HCT116 (cell line): ENCODE results near the gene PIP4K2B. TPM values are rescaled to one million over a fixed set of nuclear protein-coding genes. Genes with fewer than 3 reads are reported as not detected.

Source experiments
- ATAC-seq: fragments of 200-7000 bp; cut with Tn5 transposase; 2 replicates; pipeline ENCODE4 v1.9.1; 2020; ENCODE audit warnings: mild to moderate bottlenecking, moderate library complexity
- BruUV-seq: library from RNA; stranded (reverse); fragments of 400-500 nt; replicated peaks from 2 replicates; lab custom pipeline; 2021; lab: Mats Ljungman, UMichigan
- CTCF ChIA-PET: fragments of 300-600 bp; sonication (Branson Sonifier 250); formaldehyde crosslinking; loops from one replicate; lab custom pipeline; 2021; ENCODE audit warnings: antibody characterized with exemption; lab: Charles Lee
- POLR2A ChIA-PET: fragments of 300-600, 350-600 bp; sonication (Branson Sonifier 250); formaldehyde crosslinking; loops from one replicate; lab custom pipeline; 2021; ENCODE audit warnings: antibody characterized with exemption; lab: Charles Lee
- RAD21 ChIA-PET, 2 experiments: fragments of 300-600 bp; sonication (Branson Sonifier 250); formaldehyde crosslinking; loops; one replicate each; lab custom pipeline; 2023; ENCODE audit warnings: low total read pairs in 2 of 2; ENCODE audit not compliant: uncharacterized antibody in 2 of 2, unreplicated experiment in 2 of 2, low non-redundant PET in 1 of 2; lab: Charles Lee
- DNase-seq: peaks from one replicate; pipeline ENCODE4 v3.0.0-alpha.2; 2010; ENCODE audit warnings: low read depth, low spot score
- H2AFZ ChIP-seq: fragments of 200-600 bp; shearing (Covaris generic), sonication (generic); 2 replicates; pipeline ENCODE4 v1.6.1; 2017; ENCODE audit warnings: low read depth, mixed run types, mixed read lengths, antibody characterized with exemption, low read length; ENCODE audit not compliant: poor library complexity, severe bottlenecking
- H3K27ac ChIP-seq: 2 replicates; pipeline ENCODE4 v1.5.1; 2012; ENCODE audit warnings: low read depth, low read length
- H3K27me3 ChIP-seq: fragments of 200-600 bp; sonication (generic); 2 replicates; pipeline ENCODE4 v1.6.1; 2016; ENCODE audit warnings: mixed run types, low read length, mixed read lengths; ENCODE audit not compliant: insufficient read depth
- H3K36me3 ChIP-seq, 2 experiments: fragments of 200-500 bp in 1 of 2; fragments of 200-600 bp in 1 of 2; sonication (Bioruptor generic) in 1 of 2; sonication (generic) in 1 of 2; 2 replicates each; pipeline versions ENCODE4 v1.5.1 to v1.6.1; 2014 to 2016; ENCODE audit warnings: low read length in 2 of 2, inconsistent platforms in 1 of 2, mixed read lengths in 1 of 2, mixed run types in 1 of 2; ENCODE audit not compliant: insufficient read depth in 2 of 2, control insufficient read depth in 1 of 2
- H3K4me1 ChIP-seq, 2 experiments: fragments of 200-600 bp in 1 of 2; sonication (generic) in 1 of 2; 2 replicates each; pipeline versions ENCODE4 v1.5.1 to v1.6.1; 2012 to 2017; ENCODE audit warnings: low read length in 2 of 2, inconsistent platforms in 1 of 2, mild to moderate bottlenecking in 1 of 2, mixed read lengths in 1 of 2, mixed run types in 1 of 2, moderate library complexity in 1 of 2; ENCODE audit not compliant: insufficient read depth in 2 of 2, control insufficient read depth in 1 of 2
- H3K4me2 ChIP-seq: fragments of 200-600 bp; sonication (generic); 2 replicates; pipeline ENCODE4 v1.6.1; 2017; ENCODE audit warnings: mixed run types, low read length, mixed read lengths
- H3K4me3 ChIP-seq, 2 experiments: fragments of 200-600 bp in 1 of 2; sonication (generic) in 1 of 2; replicated peaks in 1 of 2; 2 replicates each; pipeline ENCODE4 v1.5.1; 2011 to 2016; ENCODE audit warnings: low read length in 2 of 2, control low read depth in 1 of 2, low read depth in 1 of 2, mild to moderate bottlenecking in 1 of 2, mixed read lengths in 1 of 2, mixed run types in 1 of 2
- H3K79me2 ChIP-seq: fragments of 200-600 bp; sonication (generic); 2 replicates; pipeline ENCODE4 v1.6.1; 2017; ENCODE audit warnings: mild to moderate bottlenecking, mixed run types, low read length, moderate library complexity, mixed read lengths; ENCODE audit not compliant: insufficient read depth
- H3K9ac ChIP-seq: fragments of 200-600 bp; sonication (generic); 2 replicates; pipeline ENCODE4 v1.6.1; 2016; ENCODE audit warnings: low read length, mixed read lengths
- H3K9me2 ChIP-seq: fragments of 200-600 bp; sonication (generic), shearing (Covaris generic); 2 replicates; pipeline ENCODE4 v1.6.1; 2017; ENCODE audit warnings: mixed run types, mild to moderate bottlenecking, moderate library complexity; ENCODE audit not compliant: insufficient read depth
- H3K9me3 ChIP-seq, 2 experiments: fragments of 200-500 bp in 1 of 2; fragments of 200-600 bp in 1 of 2; sonication (Bioruptor generic) in 1 of 2; sonication (generic) in 1 of 2; 2 replicates each; pipeline ENCODE4 v1.6.1; 2014 to 2017; ENCODE audit warnings: low read length in 2 of 2, mixed read lengths in 2 of 2, inconsistent platforms in 1 of 2, low read depth in 1 of 2, mild to moderate bottlenecking in 1 of 2, mixed run types in 1 of 2, moderate library complexity in 1 of 2; ENCODE audit not compliant: control insufficient read depth in 1 of 2, insufficient read depth in 1 of 2
- H4K20me1 ChIP-seq: fragments of 200-600 bp; sonication (generic), shearing (Covaris generic); 2 replicates; pipeline ENCODE4 v1.6.1; 2017; ENCODE audit warnings: mixed run types, mild to moderate bottlenecking, moderate library complexity; ENCODE audit not compliant: insufficient read depth
- EGR1 ChIP-seq: IDR thresholded peaks from 2 replicates; pipeline ENCODE4 v1.6.1; 2012; ENCODE audit warnings: low read depth
- ELF1 ChIP-seq: IDR thresholded peaks from 2 replicates; pipeline ENCODE4 v1.6.1; 2012; ENCODE audit warnings: low read depth, borderline replicate concordance
- POLR2AphosphoS5 ChIP-seq: IDR thresholded peaks from 2 replicates; pipeline ENCODE4 v1.6.1; 2011; ENCODE audit warnings: mild to moderate bottlenecking, low read depth, low read length, moderate library complexity
- RAD21 ChIP-seq: IDR thresholded peaks from 2 replicates; pipeline ENCODE4 v1.6.1; 2012; ENCODE audit warnings: low read depth, mild to moderate bottlenecking
- SIN3A ChIP-seq: IDR thresholded peaks from 2 replicates; pipeline ENCODE4 v1.6.1; 2012; ENCODE audit warnings: low read depth
- SP1 ChIP-seq: IDR thresholded peaks from 2 replicates; pipeline ENCODE4 v1.6.1; 2012; ENCODE audit warnings: low read depth
- SRF ChIP-seq: IDR thresholded peaks from 2 replicates; pipeline ENCODE4 v1.6.1; 2012; ENCODE audit warnings: low read depth
- ZFX ChIP-seq: fragments of 450-650 bp; IDR thresholded peaks from 2 replicates; pipeline ENCODE4 v1.6.1; 2017
- intact Hi-C: fragments of 100-400 bp; cut with micrococcal nuclease; formaldehyde crosslinking; loops from 2 replicates; pipeline ENCODE4 v1.10.0; 2022
- total RNA-seq: library from RNA; stranded (reverse); gene quantifications from one replicate; pipeline ENCODE4 v1.2.1, GENCODE V29; 2021; ENCODE audit not compliant: unreplicated experiment
- TF ChIP-seq, protein P1 (sequence below): IDR thresholded peaks from 2 replicates; pipeline ENCODE4 v1.6.1; 2012
- TF ChIP-seq, protein P2 (sequence below): IDR thresholded peaks from 2 replicates; pipeline ENCODE4 v1.6.1; 2012

PIP4K2B gene
- total RNA-seq, 1 experiment from 2014 or later = 40.3 TPM

DNA sequence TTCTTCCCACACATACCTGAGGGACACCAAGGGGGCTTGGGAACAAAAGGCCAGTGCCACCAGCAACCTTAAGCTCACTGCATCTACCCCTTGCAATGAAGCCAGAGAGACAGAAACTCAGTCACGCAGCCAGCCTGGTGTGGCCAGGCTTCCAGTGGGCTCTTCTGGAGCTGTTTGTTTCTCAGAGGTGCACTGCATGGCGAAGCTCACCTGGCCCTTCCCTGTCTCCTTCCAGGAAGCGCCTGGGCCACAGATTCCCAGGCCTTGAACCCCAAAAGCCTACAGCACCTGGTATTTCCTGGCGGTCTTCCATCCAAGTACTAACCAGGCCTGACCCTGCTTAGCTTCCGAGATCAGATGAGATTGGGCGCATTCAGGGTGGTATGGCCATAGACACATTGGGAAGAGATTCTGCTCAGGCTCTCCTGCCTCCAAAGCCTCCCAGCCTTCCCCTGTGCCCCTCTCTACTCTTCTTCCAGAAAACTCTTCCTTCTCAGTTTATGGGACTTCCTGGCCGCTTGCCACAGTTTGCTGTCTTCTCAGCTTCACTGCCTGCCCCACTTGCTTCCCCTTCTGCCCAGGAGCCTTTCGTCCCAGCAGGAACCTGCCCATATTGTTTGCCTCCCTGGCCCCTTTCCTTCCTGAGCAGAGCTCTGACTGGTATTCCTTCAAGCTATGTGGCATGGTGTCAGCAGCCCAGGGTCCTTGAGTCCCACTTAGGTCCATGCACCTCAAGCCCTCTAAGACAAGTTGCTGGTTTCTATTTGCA is 67.6 kb downstream of the PIP4K2B start:
- Histone ChIP-seq H3K36me3 (peaks cover 8 to 31% of the 10 kb centered on the region in 2 experiments; a peak in 3 of 4 replicates), H3K9me3 (no peaks in the 10 kb centered on the region), H2AFZ (no peak overlapping the region), H3K9ac (peak overlapping the region; percentile 88), H4K20me1 (no peaks in the 10 kb centered on the region), H3K4me3 (peak overlapping the region; percentile 91 to 95), H3K27me3 (no peaks in the 10 kb centered on the region), H3K9me2 (no peaks in the 10 kb centered on the region), H3K4me1 (peaks cover 11 to 39% of the 10 kb centered on the region in 2 experiments; a peak in 3 of 4 replicates), H3K4me2 (peak overlapping the region; percentile 90), H3K79me2 (peaks cover 37% of the 10 kb centered on the region), H3K27ac (peak overlapping the region; percentile 96)
- ATAC-seq (no peak), DNase-seq (no peak)
- no TSS peak for BruUV-seq
- ChIA-PET RAD21 (no interaction called here), CTCF (interaction anchor here (0.9 to 1.6 kb wide), 4 partner anchors 12 to 55 kb away, joined by 3 to 4 read pairs (median 4); partner anchors contain the start of gene PSMB3), POLR2A (interaction anchor here (1.1 kb wide), 1 partner anchor 13 kb away, joined by 3 read pairs; no protein-coding TSS in a partner anchor)
- intact Hi-C loops = loop anchor here (10.0 kb wide), 1 partner anchor 423 kb away; the partner anchor contains the start of gene PLXDC1
- TF ChIP-seq ELF1 = no peak
- TF ChIP-seq POLR2AphosphoS5 = no peak
- no peak for TF ChIP-seq SIN3A
- no peak for TF ChIP-seq SP1
- no peak for TF ChIP-seq ZFX
- no peak for TF ChIP-seq SRF
- no peak for TF ChIP-seq EGR1
- no peak for TF ChIP-seq RAD21
- TF ChIP-seq, protein P1, sequence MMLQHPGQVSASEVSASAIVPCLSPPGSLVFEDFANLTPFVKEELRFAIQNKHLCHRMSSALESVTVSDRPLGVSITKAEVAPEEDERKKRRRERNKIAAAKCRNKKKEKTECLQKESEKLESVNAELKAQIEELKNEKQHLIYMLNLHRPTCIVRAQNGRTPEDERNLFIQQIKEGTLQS = no peak
- TF ChIP-seq, protein P2, sequence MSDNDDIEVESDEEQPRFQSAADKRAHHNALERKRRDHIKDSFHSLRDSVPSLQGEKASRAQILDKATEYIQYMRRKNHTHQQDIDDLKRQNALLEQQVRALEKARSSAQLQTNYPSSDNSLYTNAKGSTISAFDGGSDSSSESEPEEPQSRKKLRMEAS = no peak
